HG03342 (cell line): Measurements from ENCODE around the gene RCAN2.

Experiments used
- ATAC-seq: cut with Tn5 transposase; IDR thresholded peaks from one replicate; pipeline ENCODE4 v1.9.1; 2021; ENCODE audit warnings: mild to moderate bottlenecking, moderate library complexity; ENCODE audit not compliant: unreplicated experiment

RCAN2 gene

DNA sequence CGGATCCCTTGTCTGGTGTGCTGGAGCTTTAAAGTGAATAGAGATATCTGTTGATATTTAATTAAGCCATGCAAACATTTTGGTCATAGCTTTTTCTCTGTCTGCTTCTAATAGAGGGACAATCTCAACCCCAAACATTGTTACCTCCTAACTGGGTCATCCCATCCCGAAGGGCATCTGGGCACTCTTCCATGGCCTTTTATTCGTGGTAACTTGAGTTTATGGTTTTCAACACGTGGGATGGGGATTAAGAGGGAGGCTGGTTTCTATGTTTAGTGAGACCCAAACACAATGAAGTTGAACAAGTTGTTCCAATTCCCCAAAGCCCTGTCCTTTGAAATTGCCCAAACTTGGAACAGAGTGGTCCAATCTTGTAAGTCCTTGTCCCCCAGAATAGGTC, 319.1 kb downstream of the RCAN2 start:
- ATAC-seq, result no peak
